Measurements from ENCODE around the gene KRTAP19-1. TPM values are rescaled to one million over a fixed set of nuclear protein-coding genes. Genes with fewer than 3 reads are reported as not detected.

The KRTAP19-1 gene
- total RNA-seq, 1 donor from 2014 or later: not detected

GRCh38 chr21:30497065-30497464, 16.9 kb upstream of the KRTAP19-1 start, which contains the start of gene KRTAP19-4:
Gene KRTAP19-4, minus strand, starts transcription at chr21:30497165. Its CDS starts 55 bp downstream, at chr21:30497110.
- DNase-seq (ENCODE audit: extremely low spot score, unreplicated experiment): no peak
- H3K36me3 Mint-ChIP-seq (ENCODE audit: unreplicated experiment): no peaks in the 10 kb centered on the region
- no peaks in the 10 kb centered on the region for H3K4me1 Mint-ChIP-seq (ENCODE audit: unreplicated experiment)
- H3K27me3 Mint-ChIP-seq (ENCODE audit: unreplicated experiment): no peaks in the 10 kb centered on the region
- no peaks in the 10 kb centered on the region for H3K9me3 Mint-ChIP-seq (ENCODE audit: unreplicated experiment)
- no peak within 1 kb of the TSS for H3K27ac Mint-ChIP-seq (ENCODE audit: unreplicated experiment)
- H3K4me3 Mint-ChIP-seq (ENCODE audit: unreplicated experiment): no peak within 1 kb of the TSS
- TF ChIP-seq, protein P1, sequence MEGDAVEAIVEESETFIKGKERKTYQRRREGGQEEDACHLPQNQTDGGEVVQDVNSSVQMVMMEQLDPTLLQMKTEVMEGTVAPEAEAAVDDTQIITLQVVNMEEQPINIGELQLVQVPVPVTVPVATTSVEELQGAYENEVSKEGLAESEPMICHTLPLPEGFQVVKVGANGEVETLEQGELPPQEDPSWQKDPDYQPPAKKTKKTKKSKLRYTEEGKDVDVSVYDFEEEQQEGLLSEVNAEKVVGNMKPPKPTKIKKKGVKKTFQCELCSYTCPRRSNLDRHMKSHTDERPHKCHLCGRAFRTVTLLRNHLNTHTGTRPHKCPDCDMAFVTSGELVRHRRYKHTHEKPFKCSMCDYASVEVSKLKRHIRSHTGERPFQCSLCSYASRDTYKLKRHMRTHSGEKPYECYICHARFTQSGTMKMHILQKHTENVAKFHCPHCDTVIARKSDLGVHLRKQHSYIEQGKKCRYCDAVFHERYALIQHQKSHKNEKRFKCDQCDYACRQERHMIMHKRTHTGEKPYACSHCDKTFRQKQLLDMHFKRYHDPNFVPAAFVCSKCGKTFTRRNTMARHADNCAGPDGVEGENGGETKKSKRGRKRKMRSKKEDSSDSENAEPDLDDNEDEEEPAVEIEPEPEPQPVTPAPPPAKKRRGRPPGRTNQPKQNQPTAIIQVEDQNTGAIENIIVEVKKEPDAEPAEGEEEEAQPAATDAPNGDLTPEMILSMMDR (IDR thresholded peaks at IDR 0.05): no peak

GRCh38 chr21:30491963-30492428, 11.8 kb upstream of the KRTAP19-1 start, which contains the start of gene KRTAP19-3:
Gene KRTAP19-3, minus strand, starts transcription at chr21:30492013. Its CDS starts 56 bp downstream, at chr21:30491957.
- Mint-ChIP-seq H3K36me3 (ENCODE audit: unreplicated experiment) (no peaks in the 10 kb centered on the region), H3K27me3 (ENCODE audit: unreplicated experiment) (no peaks in the 10 kb centered on the region), H3K4me1 (ENCODE audit: unreplicated experiment) (no peaks in the 10 kb centered on the region), H3K27ac (ENCODE audit: unreplicated experiment) (no peak within 1 kb of the TSS), H3K9me3 (ENCODE audit: unreplicated experiment) (peaks cover 4% of the 10 kb centered on the region), H3K4me3 (ENCODE audit: unreplicated experiment) (no peak within 1 kb of the TSS)
- TF ChIP-seq, protein P1 (IDR thresholded peaks at IDR 0.05): no peak
- no peak for DNase-seq (ENCODE audit: extremely low spot score, unreplicated experiment)

- Mint-ChIP-seq H3K9me3 (ENCODE audit: unreplicated experiment) (peaks cover 4% of the 10 kb centered on the region), H3K36me3 (ENCODE audit: unreplicated experiment) (no peaks in the 10 kb centered on the region), H3K4me1 (ENCODE audit: unreplicated experiment) (no peaks in the 10 kb centered on the region), H3K27ac (ENCODE audit: unreplicated experiment) (no peak within 1 kb of the TSS), H3K27me3 (ENCODE audit: unreplicated experiment) (no peaks in the 10 kb centered on the region), H3K4me3 (ENCODE audit: unreplicated experiment) (no peak within 1 kb of the TSS)
- TF ChIP-seq, protein P1 (IDR thresholded peaks at IDR 0.05): no peak
- no peak for DNase-seq (ENCODE audit: extremely low spot score, unreplicated experiment)
These were observed 7.2 kb upstream of the KRTAP19-1 start, which contains the start of gene KRTAP19-2 for GRCh38 chr21:30487336-30487735. Gene KRTAP19-2, minus strand, starts transcription at chr21:30487436. Its CDS starts 88 bp downstream, at chr21:30487348.

- no peak overlapping the region for H3K27ac Mint-ChIP-seq (ENCODE audit: unreplicated experiment)
These were observed 6.0 kb upstream of the KRTAP19-1 start for GRCh38 chr21:30486180-30486579.

DNA sequence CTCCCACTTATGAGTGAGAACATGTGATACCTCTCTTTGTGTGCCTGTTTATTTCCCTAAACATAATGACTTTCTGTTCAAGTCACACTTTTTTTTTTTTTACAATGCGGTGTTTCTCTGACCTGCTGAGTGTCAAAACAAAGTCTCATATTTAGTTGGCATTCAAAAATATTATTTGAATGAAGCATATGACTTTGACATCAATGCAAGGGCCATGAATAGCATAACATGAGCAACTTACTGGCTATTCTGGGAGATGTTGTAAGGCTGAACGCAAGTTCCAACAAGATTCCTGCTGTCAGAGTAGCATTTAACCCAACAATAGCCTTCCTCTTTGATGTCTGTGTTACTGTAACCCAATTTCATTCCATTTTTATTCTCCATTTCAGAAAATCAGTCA, 2.0 kb upstream of the KRTAP19-1 start:
- Mint-ChIP-seq H3K27me3 (ENCODE audit: unreplicated experiment) (no peaks in the 10 kb centered on the region), H3K27ac (ENCODE audit: unreplicated experiment) (no peak overlapping the region)

More at GRCh38 chr21:30486180-30486579, 6.0 kb upstream of the KRTAP19-1 start:
- H3K27me3 Mint-ChIP-seq (ENCODE audit: unreplicated experiment): no peaks in the 10 kb centered on the region
- TF ChIP-seq, protein P1 (IDR thresholded peaks at IDR 0.05): no peak
- no peaks in the 10 kb centered on the region for H3K36me3 Mint-ChIP-seq (ENCODE audit: unreplicated experiment)
- no peak overlapping the region for H3K4me3 Mint-ChIP-seq (ENCODE audit: unreplicated experiment)
- H3K9me3 Mint-ChIP-seq (ENCODE audit: unreplicated experiment): no peaks in the 10 kb centered on the region
- H3K4me1 Mint-ChIP-seq (ENCODE audit: unreplicated experiment): no peaks in the 10 kb centered on the region
- DNase-seq (ENCODE audit: extremely low spot score, unreplicated experiment): no peak

More for the DNA sequence above, 2.0 kb upstream of the KRTAP19-1 start:
- TF ChIP-seq, protein P1 (IDR thresholded peaks at IDR 0.05): no peak
- Mint-ChIP-seq H3K9me3 (ENCODE audit: unreplicated experiment) (no peaks in the 10 kb centered on the region), H3K4me1 (ENCODE audit: unreplicated experiment) (no peaks in the 10 kb centered on the region), H3K36me3 (ENCODE audit: unreplicated experiment) (no peaks in the 10 kb centered on the region), H3K4me3 (ENCODE audit: unreplicated experiment) (no peak overlapping the region)
- DNase-seq (ENCODE audit: extremely low spot score, unreplicated experiment): no peak

Measured in osteocyte (in vitro differentiated cells).